MM.1S (cell line): Measurements from ENCODE around the gene KIAA1671.

Experiments
- CTCF ChIP-seq: fragments of 300-600 bp; sonication (generic); IDR thresholded peaks from 2 replicates; pipeline ENCODE4 v1.5.1; 2016; ENCODE audit warnings: antibody characterized with exemption, low read length, mixed read lengths
- EZH2 ChIP-seq: fragments of 300-600 bp; sonication (generic); optimal IDR thresholded peaks from 2 replicates; pipeline ENCODE3; 2017; ENCODE audit warnings: low read depth, mild to moderate bottlenecking, antibody characterized with exemption, low read length, mixed read lengths
- EZH2phosphoT487 ChIP-seq: fragments of 300-600 bp; sonication (generic); IDR thresholded peaks from 2 replicates; pipeline ENCODE4 v1.6.1; 2018; ENCODE audit warnings: antibody characterized with exemption, low read length

GRCh38 chr22:25199731-25200520 is 247.4 kb downstream of the KIAA1671 start, which contains the start of gene CRYBB3:
- TF ChIP-seq EZH2 (no peak), CTCF (no peak), EZH2phosphoT487 (no peak)
